Ectodermal cell (in vitro differentiated cells): ENCODE data around the gene UFD1.

Experiments used
- H3K27ac ChIP-seq: 2 replicates; pipeline ENCODE4 v1.7.0; 2013; ENCODE audit warnings: mild to moderate bottlenecking, low read depth, low read length; ENCODE audit not compliant: insufficient read depth, poor library complexity, severe bottlenecking
- H3K27me3 ChIP-seq: 2 replicates; pipeline ENCODE4 v1.7.0; 2013; ENCODE audit warnings: mild to moderate bottlenecking, low read length; ENCODE audit not compliant: insufficient read depth, control insufficient read depth, poor library complexity, severe bottlenecking
- H3K36me3 ChIP-seq: one replicate; pipeline ENCODE4 v1.7.0; 2013; ENCODE audit warnings: low read length; ENCODE audit not compliant: control insufficient read depth, insufficient read depth
- H3K4me1 ChIP-seq: one replicate; pipeline ENCODE4 v1.7.0; 2013; ENCODE audit warnings: low read length; ENCODE audit not compliant: control insufficient read depth, insufficient read depth
- H3K4me3 ChIP-seq: 2 replicates; pipeline ENCODE4 v1.7.0; 2013; ENCODE audit warnings: low read depth, low read length, control low read depth; ENCODE audit not compliant: insufficient read depth
- H3K9me3 ChIP-seq: 2 replicates; pipeline ENCODE4 v1.7.0; 2013; ENCODE audit warnings: mild to moderate bottlenecking, low read length, moderate library complexity; ENCODE audit not compliant: control insufficient read depth
- WGBS, 2 experiments: methylation state at CpG; one replicate each; pipeline ENCODE4 v1.1.7; 2013; ENCODE audit warnings: missing lambda C conversion rate in 2 of 2; 5-methylcytosine and 5-hydroxymethylcytosine counted together

Gene UFD1

GRCh38 chr22:19504900-19505734 lies 26.1 kb upstream of the UFD1 start:
- Histone ChIP-seq H3K4me1 (no peaks in the 10 kb centered on the region), H3K9me3 (no peaks in the 10 kb centered on the region), H3K27me3 (no peaks in the 10 kb centered on the region), H3K36me3 (peaks cover 9% of the 10 kb centered on the region), H3K27ac (no peak overlapping the region), H3K4me3 (no peak overlapping the region)
- WGBS, 2 experiments, result 92% methylated on average over 18 of the region's 18 CpGs

GRCh38 chr22:19503869-19504268 lies 24.9 kb upstream of the UFD1 start:
- Histone ChIP-seq H3K27me3 (no peaks in the 10 kb centered on the region), H3K36me3 (peaks cover 9% of the 10 kb centered on the region), H3K9me3 (no peaks in the 10 kb centered on the region), H3K4me3 (no peak overlapping the region), H3K27ac (no peak overlapping the region), H3K4me1 (no peaks in the 10 kb centered on the region)
- 90% methylated on average over 9 of the region's 9 CpGs for WGBS, 2 experiments

- WGBS, 2 experiments, result 81 to 87% methylated on average over 7 of the region's 7 CpGs
- Histone ChIP-seq H3K27ac (no peak overlapping the region), H3K27me3 (no peaks in the 10 kb centered on the region), H3K4me3 (no peak overlapping the region), H3K4me1 (no peaks in the 10 kb centered on the region), H3K36me3 (peaks cover 9% of the 10 kb centered on the region), H3K9me3 (no peaks in the 10 kb centered on the region)
These were observed 24.4 kb upstream of the UFD1 start for GRCh38 chr22:19503367-19503766.

GRCh38 chr22:19501897-19502447 lies 23.0 kb upstream of the UFD1 start:
- Histone ChIP-seq H3K27me3 (no peaks in the 10 kb centered on the region), H3K9me3 (no peaks in the 10 kb centered on the region), H3K36me3 (peaks cover 1% of the 10 kb centered on the region), H3K4me3 (no peak overlapping the region), H3K27ac (no peak overlapping the region), H3K4me1 (no peaks in the 10 kb centered on the region)
- whole genome bisulfite sequencing, 2 experiments, result 100% methylated on average over 1 to 3 of the region's 3 CpGs

GRCh38 chr22:19499880-19500242 lies 20.9 kb upstream of the UFD1 start:
- Histone ChIP-seq H3K4me1 (no peaks in the 10 kb centered on the region), H3K27ac (no peak overlapping the region), H3K27me3 (no peaks in the 10 kb centered on the region), H3K9me3 (no peaks in the 10 kb centered on the region), H3K4me3 (no peak overlapping the region), H3K36me3 (peaks cover 9% of the 10 kb centered on the region)
- 94 to 96% methylated on average over 4 of the region's 4 CpGs for WGBS, 2 experiments

GRCh38 chr22:19499236-19499879 lies 20.4 kb upstream of the UFD1 start:
- 93 to 97% methylated on average over 7 of the region's 7 CpGs for WGBS, 2 experiments
- H3K4me3 ChIP-seq, result no peak overlapping the region
- no peaks in the 10 kb centered on the region for H3K9me3 ChIP-seq
- peaks cover 14% of the 10 kb centered on the region for H3K36me3 ChIP-seq
- H3K27me3 ChIP-seq, result no peaks in the 10 kb centered on the region
- no peaks in the 10 kb centered on the region for H3K4me1 ChIP-seq
- H3K27ac ChIP-seq, result no peak overlapping the region

GRCh38 chr22:19498866-19499190 lies 19.8 kb upstream of the UFD1 start:
- Histone ChIP-seq H3K27ac (no peak overlapping the region), H3K27me3 (no peaks in the 10 kb centered on the region), H3K4me1 (no peaks in the 10 kb centered on the region), H3K9me3 (no peaks in the 10 kb centered on the region), H3K36me3 (peaks cover 17% of the 10 kb centered on the region), H3K4me3 (no peak overlapping the region)
- WGBS, 2 experiments, result 94 to 97% methylated on average over 3 of the region's 3 CpGs

GRCh38 chr22:19498154-19498865 lies 19.3 kb upstream of the UFD1 start:
- Histone ChIP-seq H3K27ac (no peak overlapping the region), H3K27me3 (no peaks in the 10 kb centered on the region), H3K4me1 (no peaks in the 10 kb centered on the region), H3K36me3 (peaks cover 17% of the 10 kb centered on the region), H3K9me3 (no peaks in the 10 kb centered on the region), H3K4me3 (no peak overlapping the region)
- WGBS, 2 experiments, result 95% methylated on average over 7 of the region's 7 CpGs

- no peaks in the 10 kb centered on the region for H3K27me3 ChIP-seq
- H3K27ac ChIP-seq, result no peak overlapping the region
- no peaks in the 10 kb centered on the region for H3K4me1 ChIP-seq
- 93 to 97% methylated on average over 3 of the region's 3 CpGs for WGBS, 2 experiments
- no peak overlapping the region for H3K4me3 ChIP-seq
- no peaks in the 10 kb centered on the region for H3K9me3 ChIP-seq
- H3K36me3 ChIP-seq, result peaks cover 17% of the 10 kb centered on the region
These were observed 18.3 kb upstream of the UFD1 start for GRCh38 chr22:19497245-19497644.

- no peaks in the 10 kb centered on the region for H3K27me3 ChIP-seq
- peaks cover 17% of the 10 kb centered on the region for H3K36me3 ChIP-seq
- H3K4me3 ChIP-seq, result no peak overlapping the region
- no peaks in the 10 kb centered on the region for H3K4me1 ChIP-seq
- 94 to 95% methylated on average over 3 of the region's 3 CpGs for WGBS, 2 experiments
- no peaks in the 10 kb centered on the region for H3K9me3 ChIP-seq
- no peak overlapping the region for H3K27ac ChIP-seq
These were observed 17.3 kb upstream of the UFD1 start for GRCh38 chr22:19496324-19496630.
